Measurements from ENCODE around the gene SAFB.

- TF ChIP-seq EZH2 (IDR thresholded peaks at IDR 0.05) (no peak), POLR2AphosphoS5 (IDR thresholded peaks at IDR 0.05; ENCODE audit: borderline replicate concordance, low read depth, low read length) (no peak), FOXP2 (optimal IDR thresholded peaks at IDR 0.05; ENCODE audit: control extremely low read depth, extremely low read length, insufficient read depth) (no peak)
These were observed 15.1 kb downstream of the SAFB start for GRCh38 chr19:5637971-5638370.
